Activated T-helper 1 cell treated with anti-CD3 and anti-CD28 coated beads, Interleukin-12 subunit alpha, Interleukin-12 subunit beta, Interleukin-2, Interleukin-4 antibody, amounts not matched to agents 30 ng/mL and 10 ng/mL and 1 ng/mL, durations not matched to agents 14 hours and 24 hours and 36 hours (primary cell): Measurements from ENCODE around the gene SLC19A1. TPM values are rescaled to one million over a fixed set of nuclear protein-coding genes. Genes with fewer than 3 reads are reported as not detected.
"Not testable (repeated sequence)": the region's sequence is repeated elsewhere in the genome, so short reads cannot be mapped to it uniquely, and the experiment has no call there.

ENCODE experiments used
- DNase-seq: peaks from one replicate; pipeline ENCODE4 v3.0.0; 2021; ENCODE audit warnings: low spot score
- H3K27ac Mint-ChIP-seq: one replicate; pipeline ENCODE4 v1.8.0; 2021; ENCODE audit warnings: mild to moderate bottlenecking, mixed read lengths
- H3K27me3 Mint-ChIP-seq: one replicate; pipeline ENCODE4 v1.8.0; 2022; ENCODE audit warnings: mild to moderate bottlenecking, moderate library complexity, mixed read lengths; ENCODE audit not compliant: insufficient read depth
- H3K36me3 Mint-ChIP-seq: one replicate; pipeline ENCODE4 v1.8.0; 2021; ENCODE audit warnings: low read depth, mixed read lengths
- H3K4me1 Mint-ChIP-seq: one replicate; pipeline ENCODE4 v1.8.0; 2021; ENCODE audit warnings: low read depth, mixed read lengths
- H3K4me3 Mint-ChIP-seq: one replicate; pipeline ENCODE4 v1.8.0; 2021; ENCODE audit warnings: mild to moderate bottlenecking, moderate library complexity, mixed read lengths
- H3K9me3 Mint-ChIP-seq: one replicate; pipeline ENCODE4 v1.8.0; 2021; ENCODE audit warnings: mixed read lengths
- intact Hi-C: fragments of 100-400 bp; cut with micrococcal nuclease; formaldehyde crosslinking; loops from one replicate; pipeline ENCODE4 v1.15.1; 2024
- total RNA-seq: library from RNA; stranded (reverse); gene quantifications from 2 replicates; pipeline ENCODE4 v1.2.3, GENCODE V29; 2022

The SLC19A1 gene
- total RNA-seq, 1 donor from 2014 or later: 105 TPM

GRCh38 chr21:45509566-45510465, 32.4 kb downstream of the SLC19A1 start:
- Mint-ChIP-seq H3K36me3 (no peaks in the 10 kb centered on the region), H3K9me3 (no peaks in the 10 kb centered on the region), H3K4me3 (no peak overlapping the region), H3K27ac (no peak overlapping the region), H3K4me1 (no peaks in the 10 kb centered on the region), H3K27me3 (no peaks in the 10 kb centered on the region)
- DNase-seq: no peak
- intact Hi-C loops: no loop called here

DNA sequence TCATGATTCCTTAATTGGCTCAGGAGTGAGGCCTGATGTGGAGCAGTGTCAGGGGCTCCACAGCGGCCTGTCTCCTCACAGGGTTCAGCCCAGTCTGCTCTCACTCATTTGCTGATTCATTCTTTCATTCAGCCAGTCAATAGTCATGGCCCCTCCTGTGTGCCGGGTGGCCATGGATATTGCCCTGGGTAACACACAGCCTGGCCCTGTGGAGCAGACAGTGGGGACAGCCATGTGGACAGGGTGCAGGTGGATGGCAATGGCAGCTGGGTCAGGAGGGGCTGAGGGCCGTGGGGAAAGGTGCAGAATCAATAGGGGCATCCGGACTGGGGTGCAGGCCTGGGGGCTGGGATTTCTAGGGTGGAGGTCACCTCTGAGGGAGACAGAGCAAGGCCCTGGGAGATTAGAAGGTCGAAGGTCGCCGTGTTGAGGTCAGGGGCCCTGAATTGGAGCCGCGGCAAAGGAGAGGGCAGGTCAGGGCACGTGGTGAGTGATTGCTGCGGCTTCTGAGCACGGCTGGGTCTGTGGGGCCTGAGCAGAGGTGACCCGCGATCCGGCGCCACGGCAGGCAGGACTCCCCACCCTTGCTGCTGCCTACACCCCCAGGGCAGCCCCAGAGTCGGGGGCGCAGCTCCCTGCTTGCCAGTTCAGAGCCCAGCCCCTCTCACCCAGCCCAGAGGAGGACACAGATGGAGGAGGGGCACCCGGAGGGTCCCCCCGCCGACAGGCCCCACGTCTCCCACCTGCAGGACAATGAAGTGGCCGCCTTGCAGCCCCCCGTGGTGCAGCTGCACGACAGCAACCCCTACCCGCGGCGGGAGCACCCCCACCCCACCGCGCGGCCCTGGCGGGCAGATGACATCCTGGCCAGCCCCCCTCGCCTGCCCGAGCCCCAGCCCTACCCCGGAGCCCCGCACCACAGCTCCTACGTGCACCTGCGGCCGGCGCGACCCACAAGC, 33.4 kb downstream of the SLC19A1 start:
- DNase-seq: no peak
- Mint-ChIP-seq H3K36me3 (no peaks in the 10 kb centered on the region), H3K4me3 (no peak overlapping the region), H3K27ac (peak overlapping the region; percentile 65), H3K27me3 (no peaks in the 10 kb centered on the region), H3K9me3 (no peaks in the 10 kb centered on the region), H3K4me1 (no peaks in the 10 kb centered on the region)
- intact Hi-C loops: no loop called here

DNA sequence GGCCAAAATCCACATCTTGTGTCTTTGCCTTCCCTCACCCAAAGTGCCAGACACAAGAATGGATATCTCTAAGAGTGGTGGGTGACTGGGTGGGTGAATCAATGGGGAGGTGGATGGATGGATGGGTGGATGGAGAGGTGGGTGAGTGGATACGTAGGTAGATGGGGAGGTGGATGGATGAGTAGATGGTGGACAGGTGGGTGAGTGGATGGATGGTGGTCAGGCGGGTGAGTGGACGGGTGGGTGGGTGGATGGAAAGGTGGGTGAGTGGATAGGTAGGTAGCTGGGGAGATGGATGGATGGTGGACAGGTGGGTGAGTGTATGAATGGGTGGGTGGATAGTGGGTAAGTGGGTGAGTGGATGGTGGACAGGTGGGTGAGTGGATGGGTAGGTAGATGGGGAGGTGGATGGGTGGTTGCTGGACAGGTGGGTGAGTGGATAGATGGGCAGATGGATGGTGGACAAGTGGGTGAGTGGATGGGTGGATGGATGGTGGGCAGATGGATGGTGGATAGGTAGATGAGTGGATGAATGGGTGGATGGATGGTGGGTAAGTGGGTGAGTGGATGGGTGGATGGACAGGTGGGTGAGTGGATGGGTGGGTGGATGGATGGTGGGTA, 34.2 kb downstream of the SLC19A1 start:
- intact Hi-C loops: no loop called here
- Mint-ChIP-seq H3K4me1 (no peaks in the 10 kb centered on the region), H3K36me3 (no peaks in the 10 kb centered on the region), H3K9me3 (no peaks in the 10 kb centered on the region), H3K27ac (peak overlapping the region; percentile 65), H3K27me3 (no peaks in the 10 kb centered on the region), H3K4me3 (no peak overlapping the region)
- DNase-seq: no peak

GRCh38 chr21:45507523-45507875, 34.7 kb downstream of the SLC19A1 start:
- Mint-ChIP-seq H3K36me3 (no peaks in the 10 kb centered on the region), H3K27ac (no peak overlapping the region), H3K27me3 (no peaks in the 10 kb centered on the region), H3K9me3 (no peaks in the 10 kb centered on the region), H3K4me1 (no peaks in the 10 kb centered on the region), H3K4me3 (no peak overlapping the region)
- no peak for DNase-seq
- intact Hi-C loops: no loop called here

- no peak for DNase-seq
- no peaks in the 10 kb centered on the region for H3K4me1 Mint-ChIP-seq
- H3K4me3 Mint-ChIP-seq: no peak overlapping the region
- H3K9me3 Mint-ChIP-seq: no peaks in the 10 kb centered on the region
- H3K27me3 Mint-ChIP-seq: no peaks in the 10 kb centered on the region
- no peaks in the 10 kb centered on the region for H3K36me3 Mint-ChIP-seq
- intact Hi-C loops: no loop called here
- no peak overlapping the region for H3K27ac Mint-ChIP-seq
Observed at GRCh38 chr21:45506836-45507522, 35.3 kb downstream of the SLC19A1 start.

DNA sequence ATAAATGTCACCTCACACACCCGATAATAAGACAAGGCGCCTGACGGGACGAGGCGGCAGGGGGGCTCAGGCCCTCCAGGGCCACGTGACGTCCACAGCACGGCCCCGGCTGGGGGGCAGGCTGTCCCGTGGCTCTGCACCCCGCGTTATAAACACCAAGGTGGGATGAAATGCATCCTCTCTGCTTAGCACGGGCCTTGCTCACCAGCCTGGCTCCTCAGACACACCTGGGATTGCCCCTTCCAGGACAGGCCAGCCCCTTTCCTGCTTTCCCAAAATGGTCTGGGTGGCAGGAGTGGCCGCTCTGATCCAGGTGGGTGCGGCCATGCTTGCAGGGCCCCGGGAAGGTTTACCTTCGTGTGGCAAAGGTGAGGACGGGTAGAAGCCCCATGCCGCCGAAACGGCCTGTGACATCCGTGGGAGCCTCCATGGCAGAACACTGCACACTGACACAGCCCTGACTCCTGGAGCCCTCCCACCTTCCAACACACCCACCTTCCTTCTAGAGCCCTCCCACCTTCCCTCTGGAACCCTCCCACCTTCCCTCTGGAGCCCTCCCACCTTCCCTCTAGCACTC, 35.9 kb downstream of the SLC19A1 start:
- intact Hi-C loops: no loop called here
- no peak for DNase-seq
- no peaks in the 10 kb centered on the region for H3K9me3 Mint-ChIP-seq
- no peak overlapping the region for H3K27ac Mint-ChIP-seq
- no peaks in the 10 kb centered on the region for H3K36me3 Mint-ChIP-seq
- no peaks in the 10 kb centered on the region for H3K4me1 Mint-ChIP-seq
- no peaks in the 10 kb centered on the region for H3K27me3 Mint-ChIP-seq
- no peak overlapping the region for H3K4me3 Mint-ChIP-seq

GRCh38 chr21:45505416-45506021, 36.7 kb downstream of the SLC19A1 start:
- no peak overlapping the region for H3K4me3 Mint-ChIP-seq
- intact Hi-C loops: no loop called here
- no peaks in the 10 kb centered on the region for H3K4me1 Mint-ChIP-seq
- H3K9me3 Mint-ChIP-seq: no peaks in the 10 kb centered on the region
- H3K27me3 Mint-ChIP-seq: no peaks in the 10 kb centered on the region
- H3K36me3 Mint-ChIP-seq: no peaks in the 10 kb centered on the region
- no peak overlapping the region for H3K27ac Mint-ChIP-seq
- DNase-seq: no peak

- intact Hi-C loops: no loop called here
- Mint-ChIP-seq H3K9me3 (peaks cover 3% of the 10 kb centered on the region), H3K4me3 (no peak overlapping the region), H3K4me1 (peaks cover 3% of the 10 kb centered on the region), H3K27me3 (no peaks in the 10 kb centered on the region), H3K27ac (no peak overlapping the region), H3K36me3 (no peaks in the 10 kb centered on the region)
- no peak for DNase-seq
Observed at GRCh38 chr21:45504516-45505415, 37.5 kb downstream of the SLC19A1 start.

DNA sequence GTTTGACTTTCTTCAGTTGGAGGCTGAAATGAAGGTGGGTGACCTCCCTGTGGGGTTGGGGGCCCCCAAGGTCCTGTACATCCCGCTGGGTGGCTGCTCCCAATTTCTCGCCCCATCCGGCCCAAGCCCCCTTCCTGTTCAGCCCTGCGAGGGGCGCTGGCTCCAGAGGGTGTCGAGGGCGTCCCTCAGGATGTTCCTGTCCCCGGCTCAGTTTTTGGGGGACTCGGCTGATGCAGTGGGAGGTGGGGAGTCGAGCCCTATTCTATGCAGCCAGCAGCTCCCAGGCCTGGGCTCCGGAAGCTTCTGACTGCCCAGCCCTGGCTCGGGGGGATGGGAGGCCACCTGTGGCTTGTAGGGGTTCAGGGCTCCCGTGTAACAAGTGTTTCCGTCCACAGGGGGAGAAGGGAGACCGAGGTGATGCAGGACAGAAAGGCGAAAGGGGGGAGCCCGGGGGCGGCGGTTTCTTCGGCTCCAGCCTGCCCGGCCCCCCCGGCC, 38.2 kb downstream of the SLC19A1 start:
- no peaks in the 10 kb centered on the region for H3K27me3 Mint-ChIP-seq
- peaks cover 7% of the 10 kb centered on the region for H3K4me1 Mint-ChIP-seq
- no peak for DNase-seq
- no peak overlapping the region for H3K27ac Mint-ChIP-seq
- intact Hi-C loops: no loop called here
- H3K9me3 Mint-ChIP-seq: peaks cover 6% of the 10 kb centered on the region
- peaks cover 2% of the 10 kb centered on the region for H3K36me3 Mint-ChIP-seq
- no peak overlapping the region for H3K4me3 Mint-ChIP-seq

- H3K27me3 Mint-ChIP-seq, H3K4me1 Mint-ChIP-seq, H3K27ac Mint-ChIP-seq, DNase-seq, H3K9me3 Mint-ChIP-seq, intact Hi-C loops, H3K36me3 Mint-ChIP-seq, H3K4me3 Mint-ChIP-seq: not testable (repeated sequence)
Observed at GRCh38 chr21:45503226-45503625, 39.0 kb downstream of the SLC19A1 start.

GRCh38 chr21:45502600-45502999, 39.6 kb downstream of the SLC19A1 start:
- no peak overlapping the region for H3K4me3 Mint-ChIP-seq
- H3K27ac Mint-ChIP-seq: no peak overlapping the region
- DNase-seq: no peak
- H3K36me3 Mint-ChIP-seq: peaks cover 2% of the 10 kb centered on the region
- no peaks in the 10 kb centered on the region for H3K27me3 Mint-ChIP-seq
- intact Hi-C loops: no loop called here
- peaks cover 7% of the 10 kb centered on the region for H3K4me1 Mint-ChIP-seq
- H3K9me3 Mint-ChIP-seq: peaks cover 6% of the 10 kb centered on the region
